Fibroblast of gingiva (primary cell): ENCODE results near the gene REN.

Experiments used
- DNase-seq: peaks from one replicate; pipeline ENCODE4 v3.0.0-alpha.2; 2011; ENCODE audit warnings: low read depth

REN gene

GRCh38 chr1:204190212-204191211, 24.4 kb upstream of the REN start:
- peak; percentile 21 for DNase-seq

DNA sequence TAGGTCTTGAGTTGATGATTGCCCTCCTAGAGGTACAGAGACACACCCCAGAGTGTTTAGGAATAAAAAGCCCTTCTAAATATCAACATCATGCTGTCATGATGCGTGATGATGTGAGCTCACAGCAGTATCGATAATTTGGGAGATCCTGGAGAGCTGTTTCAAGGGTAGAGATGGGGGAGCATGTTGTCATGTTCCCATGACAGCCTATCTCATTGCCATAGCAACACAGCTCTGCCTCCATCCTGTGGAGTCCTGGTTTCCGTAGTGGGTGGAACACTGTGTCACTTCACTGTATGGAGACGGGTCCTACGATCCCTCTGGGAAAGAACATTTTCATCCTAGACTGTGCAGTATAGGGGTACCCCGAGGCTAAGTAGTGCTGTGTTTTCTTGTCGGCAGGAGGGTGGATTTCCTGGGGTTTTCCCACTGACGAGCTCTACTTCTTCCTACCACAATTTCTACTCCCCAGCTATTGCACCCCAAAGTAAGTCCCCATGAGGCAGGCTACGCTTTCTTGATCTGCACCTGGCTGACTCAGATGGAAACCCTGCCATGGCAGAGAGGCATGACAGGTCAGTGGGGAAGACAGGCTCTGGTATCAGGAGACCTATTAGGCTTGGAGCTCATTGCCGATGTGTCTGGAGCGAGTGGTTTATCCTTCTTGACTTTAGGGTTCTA, 23.0 kb upstream of the REN start:
- DNase-seq, result no peak

GRCh38 chr1:204186597-204186996, 20.5 kb upstream of the REN start:
- DNase-seq, result no peak

- DNase-seq, result no peak
Observed at GRCh38 chr1:204181116-204181515, 15.0 kb upstream of the REN start.

GRCh38 chr1:204180133-204180532, 14.0 kb upstream of the REN start:
- DNase-seq, result no peak

- no peak for DNase-seq
Observed at GRCh38 chr1:204178487-204179281, 12.5 kb upstream of the REN start.

DNA sequence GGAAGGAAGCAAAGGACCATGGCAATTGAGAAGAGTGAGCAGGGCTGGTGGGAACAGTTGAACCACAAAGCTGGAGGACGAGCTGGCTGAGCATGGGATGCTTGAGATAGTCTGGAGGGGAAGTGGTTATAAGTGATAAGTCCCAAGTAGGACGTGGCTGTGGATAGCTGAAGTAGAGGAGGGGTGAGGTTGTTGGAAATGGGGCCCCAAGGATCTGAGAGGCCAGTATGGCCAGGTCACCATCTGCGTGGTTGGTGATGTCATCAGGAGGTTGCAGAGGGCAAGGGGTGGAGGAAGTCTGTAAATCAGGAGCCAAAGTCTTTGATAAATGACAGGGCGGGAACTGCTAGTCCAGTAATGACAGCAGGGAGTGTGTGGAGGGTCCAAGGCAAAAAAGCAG, 11.0 kb upstream of the REN start:
- DNase-seq, result no peak

GRCh38 chr1:204176049-204176448, 9.9 kb upstream of the REN start:
- DNase-seq, result no peak

GRCh38 chr1:204174958-204175357, 8.8 kb upstream of the REN start:
- no peak for DNase-seq

DNA sequence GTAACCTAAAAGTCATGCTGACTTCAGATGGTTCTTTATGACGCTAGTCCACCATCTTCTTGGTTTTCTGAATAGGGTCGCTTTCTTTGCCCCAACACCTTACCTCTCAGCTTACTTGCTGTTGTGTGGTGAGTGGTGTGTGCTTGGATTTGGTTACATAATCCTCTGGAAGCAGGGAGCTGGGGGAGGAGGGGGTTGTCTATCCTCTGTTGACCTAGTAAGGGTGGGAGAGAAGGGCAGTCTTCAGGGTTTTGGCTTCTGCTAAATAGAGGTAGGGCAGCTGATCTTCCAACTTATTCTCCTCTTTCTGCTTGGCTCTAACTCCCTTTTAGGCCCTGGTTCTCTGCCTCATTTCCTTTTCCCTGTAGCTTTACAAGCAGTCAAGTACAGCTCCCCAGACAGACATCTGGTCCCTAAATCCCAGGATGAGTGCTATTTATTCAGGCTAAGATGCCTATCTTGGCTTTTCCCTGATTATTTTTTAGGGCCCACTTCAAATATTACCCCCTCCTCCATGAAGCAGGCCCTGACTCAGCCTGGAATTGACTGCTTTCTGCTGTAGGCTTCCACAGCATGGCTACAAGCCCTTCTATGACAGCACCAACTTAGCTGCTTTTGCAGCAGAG, 6.4 kb upstream of the REN start:
- no peak for DNase-seq

- no peak for DNase-seq
Observed at GRCh38 chr1:204171751-204172178, 5.6 kb upstream of the REN start.

DNA sequence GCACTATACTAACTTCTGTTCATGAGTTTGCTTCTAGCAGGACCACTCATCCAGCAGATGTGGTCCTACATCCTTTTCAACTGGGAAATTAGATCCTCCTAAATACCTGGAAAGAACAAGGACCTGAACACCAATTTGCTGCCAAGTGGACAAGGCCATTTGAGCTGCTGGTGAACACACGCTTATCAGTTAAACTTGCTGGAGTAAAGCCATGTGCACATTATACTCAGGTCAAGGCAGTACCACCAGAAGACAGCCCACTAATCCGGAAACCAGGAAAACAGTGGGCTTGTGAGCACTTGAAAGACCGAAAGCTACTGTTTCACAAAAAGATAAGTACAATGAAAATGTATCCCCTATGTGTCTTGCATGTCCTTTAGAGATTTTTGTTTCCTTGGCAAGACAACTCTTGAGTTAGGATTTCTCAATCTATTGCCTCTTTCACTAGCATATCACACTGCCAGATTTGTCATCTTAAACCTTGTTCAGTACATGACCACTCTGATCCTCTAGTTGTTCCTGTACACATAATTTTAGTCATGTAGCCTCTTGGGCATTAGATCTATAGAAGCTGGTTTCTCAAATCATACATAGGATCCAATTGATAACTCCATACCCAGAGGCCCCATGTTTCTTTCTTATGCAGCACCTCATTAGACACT, 4.5 kb upstream of the REN start:
- peak; percentile 18 for DNase-seq

DNA sequence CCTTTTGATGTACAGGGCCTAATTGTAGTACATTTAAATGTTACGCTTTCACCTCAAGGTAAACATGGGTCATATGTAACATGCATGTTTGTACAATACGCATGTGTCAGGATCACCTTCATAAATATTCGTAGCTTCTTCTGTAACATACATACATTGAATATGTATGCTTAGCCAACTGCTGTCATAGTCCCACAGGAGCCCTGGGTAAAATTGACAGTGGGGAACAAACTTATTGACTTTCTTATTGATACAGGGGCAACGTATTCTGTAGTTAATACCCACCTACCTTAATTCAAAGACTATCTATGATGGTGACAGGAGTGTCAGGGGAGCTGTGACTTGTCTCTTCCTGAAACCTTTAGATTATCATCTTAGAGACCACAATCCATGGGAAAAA, 3.7 kb upstream of the REN start:
- DNase-seq, result no peak

- no peak for DNase-seq
Observed at GRCh38 chr1:204167730-204168129, 1.6 kb upstream of the REN start.

GRCh38 chr1:204162494-204163074, 3.6 kb downstream of the REN start:
- DNase-seq, result peak; percentile 44

DNA sequence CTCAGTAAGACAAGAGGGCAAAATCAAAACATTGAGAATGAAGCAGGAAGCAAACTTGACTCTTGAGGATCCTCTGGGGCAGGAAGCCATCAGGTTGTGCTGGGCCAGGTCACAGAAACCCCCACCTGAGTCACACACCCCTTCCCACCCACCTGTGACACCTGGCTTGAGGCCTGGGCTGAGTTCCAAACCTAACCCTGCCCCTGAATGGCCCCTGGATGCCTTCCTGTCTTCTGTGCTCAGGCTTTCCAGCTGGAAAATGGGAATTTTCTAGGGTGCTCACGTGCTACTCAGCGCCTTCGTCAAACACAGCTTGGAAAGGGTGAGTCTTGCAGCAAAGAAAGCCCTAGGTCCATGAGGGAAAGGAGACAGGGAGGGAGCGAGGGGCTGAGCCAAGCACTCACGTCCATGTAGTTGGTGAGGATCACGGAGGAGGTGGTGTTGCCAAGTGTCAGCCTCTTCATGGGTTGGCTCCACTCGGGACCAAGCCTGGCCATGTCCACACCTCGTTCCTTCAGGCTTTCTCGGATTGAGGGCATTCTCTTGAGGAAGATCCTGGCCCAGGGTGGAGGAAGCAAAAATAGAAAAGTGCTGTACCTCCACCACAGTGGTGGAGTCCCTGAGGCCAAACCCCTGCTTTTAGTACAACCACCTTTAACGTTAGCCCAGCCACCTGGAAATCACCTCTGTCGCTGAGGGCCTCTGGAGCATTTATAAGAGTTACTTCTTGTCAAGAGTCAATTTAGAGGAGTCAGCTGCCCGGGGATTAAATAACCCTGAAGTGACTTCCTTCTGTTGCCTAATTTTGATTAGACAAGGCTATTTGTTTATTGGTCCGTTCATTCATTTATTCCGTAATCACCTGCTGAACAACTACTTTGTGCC, 4.3 kb downstream of the REN start:
- no peak for DNase-seq

DNA sequence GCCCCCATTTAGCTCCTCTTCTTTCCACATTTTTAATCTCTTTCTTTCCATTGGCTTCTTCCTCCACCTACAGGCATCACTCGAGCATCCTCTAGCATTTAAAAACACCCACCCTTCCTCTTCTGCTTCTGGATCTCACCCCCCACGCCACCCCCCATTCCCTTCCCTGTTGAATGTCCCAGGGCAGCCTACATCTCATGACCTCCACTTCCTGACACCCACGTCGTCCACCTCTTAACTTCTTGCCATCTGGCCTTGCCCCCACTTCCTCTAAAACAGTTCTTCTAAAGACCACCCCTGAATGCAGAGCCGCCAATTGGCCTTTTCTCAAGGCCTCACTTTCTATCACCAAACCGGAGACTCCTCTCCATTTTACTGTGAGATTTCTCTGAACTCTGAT, 8.2 kb downstream of the REN start:
- no peak for DNase-seq

GRCh38 chr1:204155881-204156280, 10.3 kb downstream of the REN start:
- no peak for DNase-seq

- DNase-seq, result no peak
Observed at GRCh38 chr1:204154568-204155255, 11.4 kb downstream of the REN start.
